Activated B cell treated with CpG ODN at 0.5 μM for 24 hours (primary cell): ENCODE data around the gene INPP5E. TPM values are rescaled to one million over a fixed set of nuclear protein-coding genes. Genes with fewer than 3 reads are reported as not detected.
A peak's percentile ranks its signal among the peaks of the same experiment; 100 is the strongest.

Experiments used
- ATAC-seq: fragments of 200-7000 bp; cut with Tn5 transposase; one replicate; pipeline ENCODE4 v1.10.0; 2021; ENCODE audit warnings: low read depth, mild to moderate bottlenecking, moderate library complexity
- CTCF ChIA-PET: fragments of 350-600 bp; sonication (Branson Sonifier 250); formaldehyde crosslinking; loops from one replicate; lab custom pipeline; 2021; ENCODE audit warnings: antibody characterized with exemption; lab: Charles Lee
- POLR2A ChIA-PET: fragments of 350-600 bp; sonication (Branson Sonifier 250); formaldehyde crosslinking; loops from one replicate; lab custom pipeline; 2021; ENCODE audit warnings: antibody characterized with exemption; lab: Charles Lee
- DNase-seq: peaks from one replicate; pipeline ENCODE4 v3.0.0; 2022
- H3K27ac Mint-ChIP-seq: one replicate; pipeline ENCODE4 v1.8.0; 2020; ENCODE audit warnings: mixed read lengths
- H3K27me3 Mint-ChIP-seq: one replicate; pipeline ENCODE4 v1.8.0; 2021; ENCODE audit warnings: mixed read lengths
- H3K36me3 Mint-ChIP-seq: one replicate; pipeline ENCODE4 v1.8.0; 2021; ENCODE audit warnings: low read depth, mixed read lengths
- H3K4me1 Mint-ChIP-seq: one replicate; pipeline ENCODE4 v1.8.0; 2021; ENCODE audit warnings: mixed read lengths
- H3K4me3 Mint-ChIP-seq: one replicate; pipeline ENCODE4 v1.8.0; 2020; ENCODE audit warnings: mild to moderate bottlenecking, mixed read lengths
- H3K9me3 Mint-ChIP-seq: one replicate; pipeline ENCODE4 v1.8.0; 2020; ENCODE audit warnings: mixed read lengths
- CTCF ChIP-seq: fragments of 200-600 bp; IDR thresholded peaks from one replicate; pipeline ENCODE4 v1.8.0; 2022; ENCODE audit warnings: antibody characterized with exemption, mild to moderate bottlenecking
- intact Hi-C: fragments of 100-400 bp; cut with micrococcal nuclease; formaldehyde crosslinking; loops from one replicate; pipeline ENCODE4 v1.15.1; 2024
- total RNA-seq: library from RNA; stranded (reverse); gene quantifications from 2 replicates; pipeline ENCODE4 v1.2.3, GENCODE V29; 2022

The INPP5E gene
- total RNA-seq, result 22.8 and 26.6 TPM in 2 replicates

GRCh38 chr9:136439481-136440408 is at the start of gene INPP5E:
TSS of gene INPP5E (minus strand) at chr9:136439845. CDS start at chr9:136439419, 426 bp downstream.
- H3K36me3 Mint-ChIP-seq, result peaks cover 50% of the 10 kb centered on the region
- ATAC-seq, result peak; percentile 82
- DNase-seq, result peak; percentile 99
- intact Hi-C loops, result loop anchor here (1.0 to 2.0 kb wide), 4 partner anchors 29 to 77 kb away; partner anchors contain the start of genes DNLZ, ENTR1, PMPCA and SEC16A
- H3K27ac Mint-ChIP-seq, result peak within 1 kb of the TSS; percentile 53
- peak within 1 kb of the TSS; percentile 84 for H3K4me3 Mint-ChIP-seq
- no peaks in the 10 kb centered on the region for H3K27me3 Mint-ChIP-seq
- peaks cover 26% of the 10 kb centered on the region for H3K4me1 Mint-ChIP-seq
- ChIA-PET POLR2A (interaction anchor here (1.2 to 1.6 kb wide), 3 partner anchors 25 to 36 kb away, joined by 3 to 8 read pairs (median 4); no protein-coding TSS in a partner anchor), CTCF (interaction anchor here (1.3 kb wide), 1 partner anchor 100 kb away, joined by 3 read pairs; no protein-coding TSS in a partner anchor)
- TF ChIP-seq CTCF, result no peak
- no peaks in the 10 kb centered on the region for H3K9me3 Mint-ChIP-seq

- Mint-ChIP-seq H3K9me3 (no peaks in the 10 kb centered on the region), H3K36me3 (no peaks in the 10 kb centered on the region), H3K27ac (no peak overlapping the region), H3K27me3 (no peaks in the 10 kb centered on the region), H3K4me3 (no peak overlapping the region), H3K4me1 (peaks cover 8% of the 10 kb centered on the region)
- TF ChIP-seq CTCF, result peak; percentile 70
- intact Hi-C loops, result loop anchor here (1.0 kb wide), 1 partner anchor 143 kb away; no protein-coding TSS in a partner anchor
- CTCF ChIA-PET, result interaction anchor here (0.8 to 6.4 kb wide), 10 partner anchors 15 to 183 kb away, joined by 3 to 44 read pairs (median 4); no protein-coding TSS in a partner anchor
- DNase-seq (peak; percentile 74), ATAC-seq (peak; percentile 40)
- POLR2A ChIA-PET, result interaction anchor here (0.7 kb wide), 2 partner anchors 136 to 138 kb away, joined by 3 to 4 read pairs; no protein-coding TSS in a partner anchor
Measured at GRCh38 chr9:136488247-136489214, 48.9 kb upstream of the INPP5E start.

GRCh38 chr9:136487672-136488071 is 48.0 kb upstream of the INPP5E start:
- no peak overlapping the region for H3K27ac Mint-ChIP-seq
- H3K36me3 Mint-ChIP-seq, result peaks cover 2% of the 10 kb centered on the region
- ChIA-PET POLR2A (no interaction called here), CTCF (interaction anchor here (0.7 to 6.4 kb wide), 7 partner anchors 9 to 184 kb away, joined by 3 to 44 read pairs (median 4); no protein-coding TSS in a partner anchor)
- TF ChIP-seq CTCF, result no peak
- H3K9me3 Mint-ChIP-seq, result no peaks in the 10 kb centered on the region
- no peak for DNase-seq
- H3K4me3 Mint-ChIP-seq, result no peak overlapping the region
- peaks cover 10% of the 10 kb centered on the region for H3K4me1 Mint-ChIP-seq
- intact Hi-C loops, result loop anchor here (1.0 kb wide), 1 partner anchor 144 kb away; no protein-coding TSS in a partner anchor
- no peak for ATAC-seq
- H3K27me3 Mint-ChIP-seq, result no peaks in the 10 kb centered on the region

- no peak for ATAC-seq
- H3K9me3 Mint-ChIP-seq, result no peaks in the 10 kb centered on the region
- no peak for DNase-seq
- intact Hi-C loops, result no loop called here
- H3K4me3 Mint-ChIP-seq, result no peak overlapping the region
- CTCF ChIA-PET, result interaction anchor here (0.7 to 6.4 kb wide), 8 partner anchors 10 to 185 kb away, joined by 3 to 44 read pairs (median 5); no protein-coding TSS in a partner anchor
- H3K27ac Mint-ChIP-seq, result no peak overlapping the region
- no peak for TF ChIP-seq CTCF
- H3K27me3 Mint-ChIP-seq, result no peaks in the 10 kb centered on the region
- peaks cover 5% of the 10 kb centered on the region for H3K36me3 Mint-ChIP-seq
- POLR2A ChIA-PET, result interaction anchor here (1.7 kb wide), 1 partner anchor 133 kb away, joined by 4 read pairs; no protein-coding TSS in a partner anchor
- peaks cover 14% of the 10 kb centered on the region for H3K4me1 Mint-ChIP-seq
Measured at GRCh38 chr9:136486823-136487620, 47.4 kb upstream of the INPP5E start.
